HepG2 (cell line): ENCODE results near the gene RLF. TPM values are rescaled to one million over a fixed set of nuclear protein-coding genes. Genes with fewer than 3 reads are reported as not detected.

ENCODE experiments used
- ATAC-seq: fragments of 200-7000 bp; cut with Tn5 transposase; 3 replicates; pipeline ENCODE4 v1.9.1; 2020; ENCODE audit warnings: mild to moderate bottlenecking, moderate library complexity
- BruUV-seq: library from RNA; stranded (reverse); fragments of 400-500 nt; replicated peaks from 2 replicates; lab custom pipeline; 2021; lab: Mats Ljungman, UMichigan
- CTCF ChIA-PET: fragments of 300-600 bp; formaldehyde crosslinking; extraction: SDS; loops from one replicate; lab custom pipeline; 2021; ENCODE audit warnings: low total read pairs, inconsistent platforms, low intra/inter-chr PET ratio; lab: Yijun Ruan, JAX
- POLR2A ChIA-PET: fragments of 350-600 bp; sonication (Branson Sonifier 250); formaldehyde crosslinking; loops from one replicate; lab custom pipeline; 2020; ENCODE audit warnings: antibody characterized with exemption, inconsistent platforms; lab: Yijun Ruan, JAX
- DNase-seq: peaks from one replicate; pipeline ENCODE4 v3.0.0-alpha.2; 2015; ENCODE audit warnings: low spot score
- FAIRE-seq: peaks from 3 replicates; lab custom pipeline; 2011; peaks lifted over from hg19 to GRCh38; lab: Jason Lieb, UNC
- H2AFZ ChIP-seq: one replicate; pipeline ENCODE4 v1.6.1; 2011; ENCODE audit warnings: low read length, inconsistent platforms
- H3K27ac ChIP-seq: fragments of 300-600 bp; 3 replicates; pipeline ENCODE4 v1.8.0; 2011; ENCODE audit warnings: mixed run types, mild to moderate bottlenecking, mixed read lengths, low read length, inconsistent platforms; ENCODE audit not compliant: insufficient read depth; ENCODE audit errors: extremely low read length
- H3K27me3 ChIP-seq, 2 experiments: fragments of 200-600 bp in 1 of 2; 2 replicates in 1 of 2; 3 replicates in 1 of 2; pipeline versions ENCODE4 v1.6.0 to v1.8.0; 2011; ENCODE audit warnings: low read length in 2 of 2, mild to moderate bottlenecking in 2 of 2, moderate library complexity in 2 of 2, inconsistent platforms in 1 of 2; ENCODE audit not compliant: insufficient read depth in 2 of 2, control insufficient read depth in 1 of 2
- H3K36me3 ChIP-seq, 2 experiments: fragments of 200-600 bp in 1 of 2; replicated peaks in 1 of 2; 2 replicates in 1 of 2; 3 replicates in 1 of 2; pipeline versions ENCODE4 v1.5.1 to v1.8.0; 2011; ENCODE audit warnings: low read length in 2 of 2, inconsistent platforms in 1 of 2; ENCODE audit not compliant: insufficient read depth in 2 of 2, control insufficient read depth in 1 of 2
- H3K4me1 ChIP-seq: 2 replicates; pipeline ENCODE4 v1.5.1; 2012; ENCODE audit warnings: low read length, inconsistent platforms; ENCODE audit not compliant: insufficient read depth
- H3K4me2 ChIP-seq: 2 replicates; pipeline ENCODE4 v1.6.0; 2011; ENCODE audit warnings: low read depth, low read length, inconsistent platforms
- H3K4me3 ChIP-seq, 3 experiments: fragments of 200-600 bp in 1 of 3; sonication (generic), shearing (Covaris generic) in 1 of 3; replicated peaks in 1 of 3; 2 replicates each; pipeline ENCODE4 v1.5.1; 2011 to 2016; ENCODE audit warnings: low read length in 3 of 3, inconsistent platforms in 2 of 3, low read depth in 2 of 3, mild to moderate bottlenecking in 2 of 3, control low read depth in 1 of 3, mixed read lengths in 1 of 3; ENCODE audit not compliant: insufficient read depth in 1 of 3
- H3K79me2 ChIP-seq: one replicate; pipeline ENCODE4 v1.6.1; 2011; ENCODE audit warnings: low read length, inconsistent platforms; ENCODE audit not compliant: insufficient read depth
- H3K9ac ChIP-seq: 2 replicates; pipeline ENCODE4 v1.6.0; 2011; ENCODE audit warnings: mild to moderate bottlenecking, low read depth, low read length, inconsistent platforms; ENCODE audit not compliant: insufficient read depth
- H3K9me3 ChIP-seq: 2 replicates; pipeline ENCODE4 v1.5.1; 2012; ENCODE audit warnings: mild to moderate bottlenecking, low read length
- H4K20me1 ChIP-seq: 2 replicates; pipeline ENCODE4 v1.6.0; 2011; ENCODE audit warnings: inconsistent platforms, mild to moderate bottlenecking, low read length, moderate library complexity; ENCODE audit not compliant: insufficient read depth
- ZBTB40 ChIP-seq, 2 experiments: fragments of 450-650 bp in 1 of 2; sonication (generic) in 1 of 2; formaldehyde crosslinking in 1 of 2; IDR thresholded peaks; 2 replicates each; pipeline versions ENCODE4 v1.6.1 to v1.8.0; 2016 to 2022; ENCODE audit warnings: antibody characterized with exemption in 1 of 2, mild to moderate bottlenecking in 1 of 2, missing genetic modification reagents in 1 of 2
- ZNF615 ChIP-seq: sonication (generic); formaldehyde crosslinking; IDR thresholded peaks from 2 replicates; pipeline ENCODE4 v1.5.0; 2020; ENCODE audit warnings: mild to moderate bottlenecking, missing genetic modification reagents, borderline replicate concordance
- WGBS: methylation state at CpG from one replicate; pipeline ENCODE4 v1.1.6; 2017; ENCODE audit warnings: low lambda C conversion rate; 5-methylcytosine and 5-hydroxymethylcytosine counted together
- in situ Hi-C: cut with HindIII; loops from 2 replicates; pipeline ENCODE4 v1.10.0; 2017; ENCODE audit warnings: low pct_unique_long_range_greater_than_20kb; ENCODE audit not compliant: extremely low pct_ligation_motif_present
- intact Hi-C: fragments of 100-400 bp; cut with micrococcal nuclease; formaldehyde crosslinking; loops from one replicate; pipeline ENCODE4 v1.10.0; 2022; ENCODE audit not compliant: unreplicated experiment
- polyA plus RNA-seq, 8 experiments: library from polyadenylated mRNA; depleted of rRNA in 3 of 8; stranded (reverse) in 7 of 8; unstranded in 1 of 8; fragments of >200 nt; fragmentation: Illumina TruSeq in 4 of 8; extraction: Trizol in 4 of 8; gene quantifications; 2 replicates each; pipeline versions ENCODE4 v1.2.1 to v1.2.3, GENCODE V29; 2011 to 2016; ENCODE audit warnings: low read depth in 4 of 8, missing spikeins in 1 of 8, mixed read lengths in 1 of 8; ENCODE audit not compliant: insufficient read depth in 1 of 8
- total RNA-seq, 5 experiments: library from RNA; depleted of rRNA; stranded (reverse); fragments of >200 nt; fragmentation: Illumina TruSeq; extraction: Trizol; gene quantifications; 2 replicates each; pipeline ENCODE4 v1.2.3, GENCODE V29; 2016; ENCODE audit warnings: low read depth in 1 of 5

Gene RLF
- total and polyA plus RNA-seq, 2 of the 13 experiments (the other 11 are each of a cell fraction or from before 2014, with no cell fraction given) = 9.0 to 15.7 TPM

GRCh38 chr1:40251456-40251855, 90.3 kb downstream of the RLF start:
- H3K4me1 ChIP-seq = peaks cover 41% of the 10 kb centered on the region
- no peaks in the 10 kb centered on the region for H3K27me3 ChIP-seq
- 19% methylated on average over 4 of the region's 4 CpGs for WGBS
- peak overlapping the region; percentile 64 for H3K4me2 ChIP-seq
- no peaks in the 10 kb centered on the region for H4K20me1 ChIP-seq
- peak overlapping the region; percentile 96 for H2AFZ ChIP-seq
- intact Hi-C loops = loop anchor here (10.0 kb wide), 1 partner anchor 63 kb away; the partner anchor contains the start of gene COL9A2
- DNase-seq (no peak), FAIRE-seq (no peak)
- H3K27ac ChIP-seq = no peak overlapping the region
- POLR2A ChIA-PET = no interaction called here
- H3K4me3 ChIP-seq = peak overlapping the region in 2 of 3 experiments; percentile 23 to 24; a peak in 1 of 6 replicates
- CTCF ChIA-PET = no interaction called here
- H3K9me3 ChIP-seq = no peaks in the 10 kb centered on the region
- peak; percentile 28; the same call in 1 of the 2 replicates for TF ChIP-seq ZBTB40 (IDR thresholded peaks at IDR 0.05)
- TF ChIP-seq ZBTB40 (CRISPR knock-in tag; IDR thresholded peaks at IDR 0.05) = peak; percentile 89
- no peak for TF ChIP-seq ZNF615
- TF ChIP-seq, all 625 proteins: peak for 1
- no peak; the same call in 2 of the 3 replicates for ATAC-seq
- H3K9ac ChIP-seq = peak overlapping the region; percentile 41; the same call in 1 of the 2 replicates
- peaks cover 8% of the 10 kb centered on the region for H3K79me2 ChIP-seq
- BruUV-seq = no TSS peak
- H3K36me3 ChIP-seq = no peaks in the 10 kb centered on the region
- in situ Hi-C loops = no loop called here
